Lower leg skin (tissue), 3 donors: Measurements from ENCODE around the gene ZNF506.

Experiments
- POLR2A ChIP-seq, 2 donors: fragments of 450-650 bp; IDR thresholded peaks; one replicate each; pipeline ENCODE4 v1.6.1; 2016 to 2017; ENCODE audit warnings: antibody characterized with exemption in 2 of 2, mild to moderate bottlenecking in 1 of 2, moderate library complexity in 1 of 2
- TF ChIP-seq, protein P1 (sequence below), 3 donors: fragments of 450-650 bp; IDR thresholded peaks; one replicate each; pipeline ENCODE4 v1.5.1; 2016; ENCODE audit warnings: antibody characterized with exemption in 3 of 3, mild to moderate bottlenecking in 3 of 3, moderate library complexity in 2 of 3

DNA sequence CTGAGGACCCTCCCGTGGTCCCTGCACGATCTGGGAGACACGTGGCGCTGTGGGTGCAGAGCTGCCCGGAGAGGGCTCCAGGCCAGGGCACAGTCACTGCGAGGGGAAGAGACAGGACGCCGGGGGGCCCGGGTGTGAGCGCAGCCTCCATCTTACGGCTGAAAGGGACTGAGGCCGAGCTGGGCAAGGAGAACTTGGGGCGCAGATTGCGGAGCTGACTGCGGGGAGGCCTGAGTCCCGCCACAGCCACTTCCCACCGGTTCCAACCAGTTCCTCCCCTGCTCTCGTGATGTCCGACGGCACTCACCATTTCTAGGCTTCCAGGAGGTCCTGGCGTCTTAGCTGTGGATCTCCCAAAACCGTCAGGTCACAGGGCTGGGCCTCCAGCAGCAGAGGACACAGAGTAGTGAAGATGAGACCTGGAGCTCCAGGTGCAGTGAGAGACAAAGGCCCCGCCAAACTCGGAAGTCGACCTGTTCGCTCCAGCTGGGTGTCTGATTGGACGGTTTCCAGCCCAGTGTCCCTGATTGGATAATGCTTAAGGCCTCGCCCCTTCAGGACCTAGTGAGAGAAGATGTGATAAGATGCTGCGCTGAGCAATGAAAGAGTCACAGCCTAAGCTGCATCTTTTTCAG is 39.3 kb upstream of the ZNF506 start:
- TF ChIP-seq, protein P1, sequence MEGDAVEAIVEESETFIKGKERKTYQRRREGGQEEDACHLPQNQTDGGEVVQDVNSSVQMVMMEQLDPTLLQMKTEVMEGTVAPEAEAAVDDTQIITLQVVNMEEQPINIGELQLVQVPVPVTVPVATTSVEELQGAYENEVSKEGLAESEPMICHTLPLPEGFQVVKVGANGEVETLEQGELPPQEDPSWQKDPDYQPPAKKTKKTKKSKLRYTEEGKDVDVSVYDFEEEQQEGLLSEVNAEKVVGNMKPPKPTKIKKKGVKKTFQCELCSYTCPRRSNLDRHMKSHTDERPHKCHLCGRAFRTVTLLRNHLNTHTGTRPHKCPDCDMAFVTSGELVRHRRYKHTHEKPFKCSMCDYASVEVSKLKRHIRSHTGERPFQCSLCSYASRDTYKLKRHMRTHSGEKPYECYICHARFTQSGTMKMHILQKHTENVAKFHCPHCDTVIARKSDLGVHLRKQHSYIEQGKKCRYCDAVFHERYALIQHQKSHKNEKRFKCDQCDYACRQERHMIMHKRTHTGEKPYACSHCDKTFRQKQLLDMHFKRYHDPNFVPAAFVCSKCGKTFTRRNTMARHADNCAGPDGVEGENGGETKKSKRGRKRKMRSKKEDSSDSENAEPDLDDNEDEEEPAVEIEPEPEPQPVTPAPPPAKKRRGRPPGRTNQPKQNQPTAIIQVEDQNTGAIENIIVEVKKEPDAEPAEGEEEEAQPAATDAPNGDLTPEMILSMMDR (IDR thresholded peaks at IDR 0.05): no peak
- no peak for TF ChIP-seq POLR2A (IDR thresholded peaks at IDR 0.05)
